HL-60 (cell line): ENCODE measurements around the gene OGA.

Experiments
- GABPA ChIP-seq: IDR thresholded peaks from 2 replicates; pipeline ENCODE4 v1.6.1; 2012; ENCODE audit warnings: low read depth
- POLR2AphosphoS5 ChIP-seq: IDR thresholded peaks from 2 replicates; pipeline ENCODE4 v1.6.1; 2012; ENCODE audit warnings: low read depth
- TF ChIP-seq, protein P1 (sequence below): IDR thresholded peaks from one replicate; pipeline ENCODE4 v1.5.1; 2011; ENCODE audit warnings: low read length, control low read depth, inconsistent platforms; ENCODE audit not compliant: insufficient read depth

GRCh38 chr10:101827919-101828600 is 9.8 kb upstream of the OGA start:
- TF ChIP-seq, protein P1, sequence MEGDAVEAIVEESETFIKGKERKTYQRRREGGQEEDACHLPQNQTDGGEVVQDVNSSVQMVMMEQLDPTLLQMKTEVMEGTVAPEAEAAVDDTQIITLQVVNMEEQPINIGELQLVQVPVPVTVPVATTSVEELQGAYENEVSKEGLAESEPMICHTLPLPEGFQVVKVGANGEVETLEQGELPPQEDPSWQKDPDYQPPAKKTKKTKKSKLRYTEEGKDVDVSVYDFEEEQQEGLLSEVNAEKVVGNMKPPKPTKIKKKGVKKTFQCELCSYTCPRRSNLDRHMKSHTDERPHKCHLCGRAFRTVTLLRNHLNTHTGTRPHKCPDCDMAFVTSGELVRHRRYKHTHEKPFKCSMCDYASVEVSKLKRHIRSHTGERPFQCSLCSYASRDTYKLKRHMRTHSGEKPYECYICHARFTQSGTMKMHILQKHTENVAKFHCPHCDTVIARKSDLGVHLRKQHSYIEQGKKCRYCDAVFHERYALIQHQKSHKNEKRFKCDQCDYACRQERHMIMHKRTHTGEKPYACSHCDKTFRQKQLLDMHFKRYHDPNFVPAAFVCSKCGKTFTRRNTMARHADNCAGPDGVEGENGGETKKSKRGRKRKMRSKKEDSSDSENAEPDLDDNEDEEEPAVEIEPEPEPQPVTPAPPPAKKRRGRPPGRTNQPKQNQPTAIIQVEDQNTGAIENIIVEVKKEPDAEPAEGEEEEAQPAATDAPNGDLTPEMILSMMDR = no peak
- TF ChIP-seq GABPA = no peak
- TF ChIP-seq POLR2AphosphoS5 = no peak
